HG03060 (cell line): ENCODE results near the gene ASB7.
"Not testable (repeated sequence)": the region's sequence is repeated elsewhere in the genome, so short reads cannot be mapped to it uniquely, and the experiment has no call there.

ENCODE experiments used
- ATAC-seq: cut with Tn5 transposase; IDR thresholded peaks from one replicate; pipeline ENCODE4 v1.9.1; 2021; ENCODE audit warnings: low read depth, moderate number of reproducible peaks; ENCODE audit not compliant: unreplicated experiment

Gene ASB7

GRCh38 chr15:100602064-100602822 lies at the start of gene ASB7, which contains the start of gene LINS1:
Gene ASB7 (plus strand): TSS chr15:100602589. CDS start chr15:100612217, 9,628 bp downstream.
Gene LINS1 (minus strand): TSS chr15:100602184. CDS start chr15:100580842, 21,342 bp downstream.
- peak; percentile 90 for ATAC-seq

- no peak for ATAC-seq
Observed at GRCh38 chr15:100553468-100553867, 48.9 kb upstream of the ASB7 start.

GRCh38 chr15:100558771-100559254 lies 43.6 kb upstream of the ASB7 start:
- ATAC-seq: no peak

GRCh38 chr15:100559330-100559729 lies 43.1 kb upstream of the ASB7 start:
- no peak for ATAC-seq

GRCh38 chr15:100560323-100560722 lies 42.1 kb upstream of the ASB7 start:
- no peak for ATAC-seq

- ATAC-seq: no peak
Observed at GRCh38 chr15:100565591-100565990, 36.8 kb upstream of the ASB7 start.

- no peak for ATAC-seq
Observed at GRCh38 chr15:100566850-100567628, 35.4 kb upstream of the ASB7 start.

GRCh38 chr15:100569391-100569790 lies 33.0 kb upstream of the ASB7 start:
- no peak for ATAC-seq

- no peak for ATAC-seq
Observed at GRCh38 chr15:100570275-100570674, 32.1 kb upstream of the ASB7 start.

GRCh38 chr15:100570735-100571313 lies 31.6 kb upstream of the ASB7 start:
- ATAC-seq: no peak

- no peak for ATAC-seq
Observed at GRCh38 chr15:100571592-100572167, 30.7 kb upstream of the ASB7 start.

GRCh38 chr15:100572362-100572983 lies 29.9 kb upstream of the ASB7 start:
- ATAC-seq: no peak

GRCh38 chr15:100573526-100573925 lies 28.9 kb upstream of the ASB7 start:
- no peak for ATAC-seq

- ATAC-seq: no peak
Observed at GRCh38 chr15:100580414-100580813, 22.0 kb upstream of the ASB7 start.

- ATAC-seq: no peak
Observed at GRCh38 chr15:100588638-100589242, 13.6 kb upstream of the ASB7 start.

- ATAC-seq: not testable (repeated sequence)
Observed at GRCh38 chr15:100591163-100591562, 11.2 kb upstream of the ASB7 start.

- ATAC-seq: no peak
Observed at GRCh38 chr15:100591835-100592234, 10.6 kb upstream of the ASB7 start.

- no peak for ATAC-seq
Observed at GRCh38 chr15:100592898-100593297, 9.5 kb upstream of the ASB7 start.

- ATAC-seq: no peak
Observed at GRCh38 chr15:100593431-100593830, 9.0 kb upstream of the ASB7 start.

- no peak for ATAC-seq
Observed at GRCh38 chr15:100595964-100596363, 6.4 kb upstream of the ASB7 start.
